ENCODE data around the gene UNK. TPM values are rescaled to one million over a fixed set of nuclear protein-coding genes. Genes with fewer than 3 reads are reported as not detected.

Gene UNK
- total and polyA plus RNA-seq, 9 of the 15 experiments (the other 6 are each of a cell fraction or from before 2014, with no cell fraction given) = 12.8 to 38.6 (median 24.8) TPM

DNA sequence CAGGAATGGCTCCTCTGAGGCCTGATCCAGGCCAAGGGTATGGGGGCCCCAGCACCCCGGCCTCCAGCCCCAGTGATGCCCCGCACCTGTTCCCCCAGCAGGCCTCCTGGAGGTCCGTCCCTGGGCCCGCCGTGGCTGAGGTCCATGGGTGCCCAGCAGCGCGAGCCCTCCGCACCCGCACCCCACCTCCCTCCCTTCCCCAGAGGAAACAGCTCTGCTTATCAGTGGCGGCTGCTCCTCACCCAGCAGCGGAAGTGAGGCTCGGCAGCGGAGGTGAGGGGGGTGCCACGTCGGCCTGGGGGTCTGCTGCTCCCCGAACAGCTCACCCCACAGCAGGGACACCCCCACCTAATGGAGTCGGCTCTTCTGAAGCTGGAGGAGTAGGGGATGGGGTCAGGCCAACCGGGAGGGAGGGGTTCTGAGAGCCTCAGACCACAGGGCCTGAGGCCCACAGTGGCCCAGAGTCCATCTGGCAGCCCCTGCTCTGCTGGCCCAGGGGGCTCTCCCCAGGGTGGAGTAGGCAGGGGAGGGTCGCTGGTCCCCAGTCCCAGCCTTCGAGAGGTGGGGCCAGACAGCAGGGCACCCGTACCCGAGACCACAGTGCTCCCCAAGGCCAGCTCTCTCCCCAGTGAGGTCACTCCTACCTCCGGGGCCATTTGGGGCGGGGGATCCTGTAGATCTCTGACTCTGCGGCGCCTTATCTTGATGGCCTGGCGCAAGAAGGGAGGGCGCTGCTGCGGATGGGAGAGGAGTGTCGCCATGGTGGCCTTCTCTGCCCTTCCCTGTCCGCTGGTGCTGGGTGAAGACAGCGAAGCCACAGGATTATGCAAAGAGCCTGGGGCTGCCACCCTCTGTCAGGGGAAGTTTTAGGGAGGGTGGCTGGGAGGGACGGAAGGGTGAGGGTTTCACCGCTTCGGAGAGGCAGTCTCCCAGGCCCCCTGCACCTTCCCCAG, 59.2 kb downstream of the UNK start, which contains the start of gene UNC13D (continued):
- no peak for TF ChIP-seq EZH2 (IDR thresholded peaks at IDR 0.05; ENCODE audit: borderline replicate concordance, low read depth, low read length)
- TF ChIP-seq CBX3 (IDR thresholded peaks at IDR 0.05; ENCODE audit: borderline replicate concordance in 1 of 2, low read length in 2 of 2) = no peak
- TF ChIP-seq, protein P1, sequence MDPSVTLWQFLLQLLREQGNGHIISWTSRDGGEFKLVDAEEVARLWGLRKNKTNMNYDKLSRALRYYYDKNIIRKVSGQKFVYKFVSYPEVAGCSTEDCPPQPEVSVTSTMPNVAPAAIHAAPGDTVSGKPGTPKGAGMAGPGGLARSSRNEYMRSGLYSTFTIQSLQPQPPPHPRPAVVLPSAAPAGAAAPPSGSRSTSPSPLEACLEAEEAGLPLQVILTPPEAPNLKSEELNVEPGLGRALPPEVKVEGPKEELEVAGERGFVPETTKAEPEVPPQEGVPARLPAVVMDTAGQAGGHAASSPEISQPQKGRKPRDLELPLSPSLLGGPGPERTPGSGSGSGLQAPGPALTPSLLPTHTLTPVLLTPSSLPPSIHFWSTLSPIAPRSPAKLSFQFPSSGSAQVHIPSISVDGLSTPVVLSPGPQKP (CRISPR knock-in tag; IDR thresholded peaks at IDR 0.05) = no peak
- TF ChIP-seq RBBP5 (IDR thresholded peaks at IDR 0.05; ENCODE audit: borderline replicate concordance, insufficient read depth, low read length, poor library complexity, severe bottlenecking) = peak; percentile 47
- no peak for TF ChIP-seq ZNF316 (IDR thresholded peaks at IDR 0.05)
- TF ChIP-seq SAFB2 (IDR thresholded peaks at IDR 0.05; ENCODE audit: borderline replicate concordance, low read depth, low read length, severe bottlenecking) = no peak
- TF ChIP-seq, protein P2, sequence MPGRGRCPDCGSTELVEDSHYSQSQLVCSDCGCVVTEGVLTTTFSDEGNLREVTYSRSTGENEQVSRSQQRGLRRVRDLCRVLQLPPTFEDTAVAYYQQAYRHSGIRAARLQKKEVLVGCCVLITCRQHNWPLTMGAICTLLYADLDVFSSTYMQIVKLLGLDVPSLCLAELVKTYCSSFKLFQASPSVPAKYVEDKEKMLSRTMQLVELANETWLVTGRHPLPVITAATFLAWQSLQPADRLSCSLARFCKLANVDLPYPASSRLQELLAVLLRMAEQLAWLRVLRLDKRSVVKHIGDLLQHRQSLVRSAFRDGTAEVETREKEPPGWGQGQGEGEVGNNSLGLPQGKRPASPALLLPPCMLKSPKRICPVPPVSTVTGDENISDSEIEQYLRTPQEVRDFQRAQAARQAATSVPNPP (IDR thresholded peaks at IDR 0.05; ENCODE audit: borderline replicate concordance, insufficient read depth, insufficient read length) = no peak
- TF ChIP-seq, protein P3, sequence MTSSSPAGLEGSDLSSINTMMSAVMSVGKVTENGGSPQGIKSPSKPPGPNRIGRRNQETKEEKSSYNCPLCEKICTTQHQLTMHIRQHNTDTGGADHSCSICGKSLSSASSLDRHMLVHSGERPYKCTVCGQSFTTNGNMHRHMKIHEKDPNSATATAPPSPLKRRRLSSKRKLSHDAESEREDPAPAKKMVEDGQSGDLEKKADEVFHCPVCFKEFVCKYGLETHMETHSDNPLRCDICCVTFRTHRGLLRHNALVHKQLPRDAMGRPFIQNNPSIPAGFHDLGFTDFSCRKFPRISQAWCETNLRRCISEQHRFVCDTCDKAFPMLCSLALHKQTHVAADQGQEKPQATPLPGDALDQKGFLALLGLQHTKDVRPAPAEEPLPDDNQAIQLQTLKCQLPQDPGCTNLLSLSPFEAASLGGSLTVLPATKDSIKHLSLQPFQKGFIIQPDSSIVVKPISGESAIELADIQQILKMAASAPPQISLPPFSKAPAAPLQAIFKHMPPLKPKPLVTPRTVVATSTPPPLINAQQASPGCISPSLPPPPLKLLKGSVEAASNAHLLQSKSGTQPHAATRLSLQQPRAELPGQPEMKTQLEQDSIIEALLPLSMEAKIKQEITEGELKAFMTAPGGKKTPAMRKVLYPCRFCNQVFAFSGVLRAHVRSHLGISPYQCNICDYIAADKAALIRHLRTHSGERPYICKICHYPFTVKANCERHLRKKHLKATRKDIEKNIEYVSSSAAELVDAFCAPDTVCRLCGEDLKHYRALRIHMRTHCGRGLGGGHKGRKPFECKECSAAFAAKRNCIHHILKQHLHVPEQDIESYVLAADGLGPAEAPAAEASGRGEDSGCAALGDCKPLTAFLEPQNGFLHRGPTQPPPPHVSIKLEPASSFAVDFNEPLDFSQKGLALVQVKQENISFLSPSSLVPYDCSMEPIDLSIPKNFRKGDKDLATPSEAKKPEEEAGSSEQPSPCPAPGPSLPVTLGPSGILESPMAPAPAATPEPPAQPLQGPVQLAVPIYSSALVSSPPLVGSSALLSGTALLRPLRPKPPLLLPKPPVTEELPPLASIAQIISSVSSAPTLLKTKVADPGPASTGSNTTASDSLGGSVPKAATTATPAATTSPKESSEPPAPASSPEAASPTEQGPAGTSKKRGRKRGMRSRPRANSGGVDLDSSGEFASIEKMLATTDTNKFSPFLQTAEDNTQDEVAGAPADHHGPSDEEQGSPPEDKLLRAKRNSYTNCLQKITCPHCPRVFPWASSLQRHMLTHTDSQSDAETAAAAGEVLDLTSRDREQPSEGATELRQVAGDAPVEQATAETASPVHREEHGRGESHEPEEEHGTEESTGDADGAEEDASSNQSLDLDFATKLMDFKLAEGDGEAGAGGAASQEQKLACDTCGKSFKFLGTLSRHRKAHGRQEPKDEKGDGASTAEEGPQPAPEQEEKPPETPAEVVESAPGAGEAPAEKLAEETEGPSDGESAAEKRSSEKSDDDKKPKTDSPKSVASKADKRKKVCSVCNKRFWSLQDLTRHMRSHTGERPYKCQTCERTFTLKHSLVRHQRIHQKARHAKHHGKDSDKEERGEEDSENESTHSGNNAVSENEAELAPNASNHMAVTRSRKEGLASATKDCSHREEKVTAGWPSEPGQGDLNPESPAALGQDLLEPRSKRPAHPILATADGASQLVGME (CRISPR knock-in tag; IDR thresholded peaks at IDR 0.05) = peak; percentile 43
- no peak for TF ChIP-seq TRIM28 (IDR thresholded peaks at IDR 0.05)
- TF ChIP-seq MBD2 (IDR thresholded peaks at IDR 0.05; ENCODE audit: borderline replicate concordance, low read depth) = peak; percentile 57; the same call in 1 of the 2 replicates
- TF ChIP-seq, protein P4, sequence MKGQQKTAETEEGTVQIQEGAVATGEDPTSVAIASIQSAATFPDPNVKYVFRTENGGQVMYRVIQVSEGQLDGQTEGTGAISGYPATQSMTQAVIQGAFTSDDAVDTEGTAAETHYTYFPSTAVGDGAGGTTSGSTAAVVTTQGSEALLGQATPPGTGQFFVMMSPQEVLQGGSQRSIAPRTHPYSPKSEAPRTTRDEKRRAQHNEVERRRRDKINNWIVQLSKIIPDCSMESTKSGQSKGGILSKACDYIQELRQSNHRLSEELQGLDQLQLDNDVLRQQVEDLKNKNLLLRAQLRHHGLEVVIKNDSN (CRISPR knock-in tag; IDR thresholded peaks at IDR 0.05) = no peak
- no peak for TF ChIP-seq DIDO1 (tag; IDR thresholded peaks at IDR 0.05; ENCODE audit: low read depth)
- TF ChIP-seq, protein P5, sequence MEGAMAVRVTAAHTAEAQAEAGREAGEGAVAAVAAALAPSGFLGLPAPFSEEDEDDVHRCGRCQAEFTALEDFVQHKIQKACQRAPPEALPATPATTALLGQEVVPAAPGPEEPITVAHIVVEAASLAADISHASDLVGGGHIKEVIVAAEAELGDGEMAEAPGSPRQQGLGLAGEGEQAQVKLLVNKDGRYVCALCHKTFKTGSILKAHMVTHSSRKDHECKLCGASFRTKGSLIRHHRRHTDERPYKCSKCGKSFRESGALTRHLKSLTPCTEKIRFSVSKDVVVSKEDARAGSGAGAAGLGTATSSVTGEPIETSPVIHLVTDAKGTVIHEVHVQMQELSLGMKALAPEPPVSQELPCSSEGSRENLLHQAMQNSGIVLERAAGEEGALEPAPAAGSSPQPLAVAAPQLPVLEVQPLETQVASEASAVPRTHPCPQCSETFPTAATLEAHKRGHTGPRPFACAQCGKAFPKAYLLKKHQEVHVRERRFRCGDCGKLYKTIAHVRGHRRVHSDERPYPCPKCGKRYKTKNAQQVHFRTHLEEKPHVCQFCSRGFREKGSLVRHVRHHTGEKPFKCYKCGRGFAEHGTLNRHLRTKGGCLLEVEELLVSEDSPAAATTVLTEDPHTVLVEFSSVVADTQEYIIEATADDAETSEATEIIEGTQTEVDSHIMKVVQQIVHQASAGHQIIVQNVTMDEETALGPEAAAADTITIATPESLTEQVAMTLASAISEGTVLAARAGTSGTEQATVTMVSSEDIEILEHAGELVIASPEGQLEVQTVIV (CRISPR knock-in tag; IDR thresholded peaks at IDR 0.05; ENCODE audit: borderline replicate concordance) = no peak
- peak; percentile 84 for TF ChIP-seq GABPB1 (CRISPR knock-in tag; IDR thresholded peaks at IDR 0.05)
- TF ChIP-seq LARP7 (IDR thresholded peaks at IDR 0.05) = peak; percentile 19; the same call in 1 of the 2 replicates
